Measurements from ENCODE around the gene PUS1. TPM values are rescaled to one million over a fixed set of nuclear protein-coding genes. Genes with fewer than 3 reads are reported as not detected.
A peak's percentile ranks its signal among the peaks of the same experiment; 100 is the strongest.

PUS1 gene
- total RNA-seq, 1 experiment from 2014 or later, result 117 TPM

DNA sequence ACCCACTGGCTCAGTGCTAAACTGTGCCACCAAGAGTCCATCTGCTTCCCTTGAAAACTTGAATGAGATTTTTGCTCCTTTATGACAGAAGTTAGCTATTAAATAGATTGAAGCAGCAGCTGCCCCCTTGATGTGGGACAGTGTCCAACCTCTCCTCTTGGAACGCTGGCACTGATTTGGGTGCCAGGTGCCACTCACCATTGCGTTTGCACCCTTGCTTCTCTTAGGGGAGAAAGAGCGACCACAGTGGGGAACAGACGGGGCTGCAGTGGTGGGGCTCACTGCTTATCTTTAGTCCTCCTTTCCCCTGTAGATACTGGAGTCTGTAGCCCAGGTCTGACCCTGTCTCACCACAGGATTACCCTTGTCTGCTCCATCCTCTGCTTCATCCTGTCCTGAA, 30.0 kb downstream of the PUS1 start:
- no peaks in the 10 kb centered on the region for H4K20me1 ChIP-seq (ENCODE audit: control insufficient read depth, insufficient read depth, insufficient read length)
- no peak overlapping the region for H3K14ac ChIP-seq (ENCODE audit: insufficient read depth, low read length)
- H4K8ac ChIP-seq (replicated peaks; ENCODE audit: insufficient read length, low read depth, low read length), result no peak overlapping the region
- no peak overlapping the region for H2BK15ac ChIP-seq (ENCODE audit: low read depth, low read length)
- H3K27me3 ChIP-seq (ENCODE audit: insufficient read depth, low read length), result no peaks in the 10 kb centered on the region
- no peak overlapping the region for H2BK120ac ChIP-seq (ENCODE audit: low read depth, low read length, poor library complexity, severe bottlenecking)
- no peak overlapping the region for H3K23ac ChIP-seq (ENCODE audit: insufficient read length, low read depth, low read length)
- H2BK12ac ChIP-seq (ENCODE audit: insufficient read length, low read depth, low read length), result no peak overlapping the region
- no peak overlapping the region for H2BK20ac ChIP-seq (ENCODE audit: low read depth, low read length, poor library complexity, severe bottlenecking)
- H4K91ac ChIP-seq (ENCODE audit: insufficient read length, low read depth, low read length), result no peak overlapping the region
- DNase-seq, result no peak
- H3K27ac Mint-ChIP-seq, result peak overlapping the region in 2 of 3 experiments; percentile 58 to 93; a peak in 4 of 7 replicates
- H3K4me2 ChIP-seq (ENCODE audit: insufficient read depth, insufficient read length, low read length), result no peak overlapping the region
- peaks cover 4 to 19% (median 14%) of the 10 kb centered on the region in 3 experiments; a peak in 6 of 7 replicates for H3K36me3 Mint-ChIP-seq (ENCODE audit: insufficient read depth in 1 of 3, low read depth in 3 of 3)
- no peaks in the 10 kb centered on the region for H3K4me1 ChIP-seq (ENCODE audit: insufficient read depth, low read length)
- H3K56ac ChIP-seq (ENCODE audit: insufficient read length, low read depth, low read length), result no peak overlapping the region
- TF ChIP-seq, protein P1, sequence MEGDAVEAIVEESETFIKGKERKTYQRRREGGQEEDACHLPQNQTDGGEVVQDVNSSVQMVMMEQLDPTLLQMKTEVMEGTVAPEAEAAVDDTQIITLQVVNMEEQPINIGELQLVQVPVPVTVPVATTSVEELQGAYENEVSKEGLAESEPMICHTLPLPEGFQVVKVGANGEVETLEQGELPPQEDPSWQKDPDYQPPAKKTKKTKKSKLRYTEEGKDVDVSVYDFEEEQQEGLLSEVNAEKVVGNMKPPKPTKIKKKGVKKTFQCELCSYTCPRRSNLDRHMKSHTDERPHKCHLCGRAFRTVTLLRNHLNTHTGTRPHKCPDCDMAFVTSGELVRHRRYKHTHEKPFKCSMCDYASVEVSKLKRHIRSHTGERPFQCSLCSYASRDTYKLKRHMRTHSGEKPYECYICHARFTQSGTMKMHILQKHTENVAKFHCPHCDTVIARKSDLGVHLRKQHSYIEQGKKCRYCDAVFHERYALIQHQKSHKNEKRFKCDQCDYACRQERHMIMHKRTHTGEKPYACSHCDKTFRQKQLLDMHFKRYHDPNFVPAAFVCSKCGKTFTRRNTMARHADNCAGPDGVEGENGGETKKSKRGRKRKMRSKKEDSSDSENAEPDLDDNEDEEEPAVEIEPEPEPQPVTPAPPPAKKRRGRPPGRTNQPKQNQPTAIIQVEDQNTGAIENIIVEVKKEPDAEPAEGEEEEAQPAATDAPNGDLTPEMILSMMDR (conservative IDR thresholded peaks at IDR 0.05), result no peak
- H4K5ac ChIP-seq (ENCODE audit: insufficient read length, low read depth, low read length), result no peak overlapping the region
- no peak overlapping the region for H3T11ph ChIP-seq (ENCODE audit: low read length)
- H3K4me1 Mint-ChIP-seq, result peaks cover 18 to 21% of the 10 kb centered on the region in 2 experiments
- no peak overlapping the region for H3K9ac ChIP-seq (ENCODE audit: extremely low read depth, insufficient read length, low read length)
- no peak overlapping the region for H2BK5ac ChIP-seq (ENCODE audit: insufficient read length, low read length)
- no peak overlapping the region for H3K4me3 Mint-ChIP-seq
- H3K4ac ChIP-seq (ENCODE audit: low read depth, low read length), result no peak overlapping the region
- H3K79me2 ChIP-seq (ENCODE audit: insufficient read depth, low read length), result peaks cover 8% of the 10 kb centered on the region; the same call in 1 of the 2 replicates
- H3K27me3 Mint-ChIP-seq (ENCODE audit: low read depth), result no peaks in the 10 kb centered on the region
- no peaks in the 10 kb centered on the region for H3K9me3 Mint-ChIP-seq
- peaks cover 2% of the 10 kb centered on the region for H3K79me1 ChIP-seq (ENCODE audit: insufficient read depth, low read depth, low read length, poor library complexity, severe bottlenecking)
- no peaks in the 10 kb centered on the region for H3K9me3 ChIP-seq (ENCODE audit: control insufficient read depth, low read depth, low read length)
- no peak overlapping the region for H3K18ac ChIP-seq (ENCODE audit: insufficient read length, low read depth, low read length)
- no peak overlapping the region for H2AFZ ChIP-seq (ENCODE audit: low read length)
- H2AK5ac ChIP-seq (ENCODE audit: insufficient read length, low read length), result no peak overlapping the region
- no CpG with 5 or more reads among the region's 4 CpGs for WGBS (ENCODE audit: extremely low coverage, insufficient read length, low lambda C conversion rate)
- H3K27ac ChIP-seq (ENCODE audit: insufficient read length, low read depth, low read length), result no peak overlapping the region
- no peaks in the 10 kb centered on the region for H3K23me2 ChIP-seq (ENCODE audit: insufficient read length, low read depth, low read length, poor library complexity, severe bottlenecking)

Data from H9 (cell line).